Forelimb muscle (tissue), 1 donor: Measurements from ENCODE around the gene FAM162A. TPM values are rescaled to one million over a fixed set of nuclear protein-coding genes. Genes with fewer than 3 reads are reported as not detected.
A peak's percentile ranks its signal among the peaks of the same experiment; 100 is the strongest.

ENCODE experiments used
- DNase-seq: peaks from one replicate; pipeline ENCODE4 v3.0.0-alpha.2; 2013; ENCODE audit warnings: low read depth
- polyA plus RNA-seq: library from polyadenylated mRNA; unstranded; fragments of 120-200 nt; gene quantifications from one replicate; pipeline ENCODE4 v1.2.1, GENCODE V29; 2013; ENCODE audit not compliant: insufficient read length

Gene FAM162A
- polyA plus RNA-seq, 1 donor = 35.6 TPM

DNA sequence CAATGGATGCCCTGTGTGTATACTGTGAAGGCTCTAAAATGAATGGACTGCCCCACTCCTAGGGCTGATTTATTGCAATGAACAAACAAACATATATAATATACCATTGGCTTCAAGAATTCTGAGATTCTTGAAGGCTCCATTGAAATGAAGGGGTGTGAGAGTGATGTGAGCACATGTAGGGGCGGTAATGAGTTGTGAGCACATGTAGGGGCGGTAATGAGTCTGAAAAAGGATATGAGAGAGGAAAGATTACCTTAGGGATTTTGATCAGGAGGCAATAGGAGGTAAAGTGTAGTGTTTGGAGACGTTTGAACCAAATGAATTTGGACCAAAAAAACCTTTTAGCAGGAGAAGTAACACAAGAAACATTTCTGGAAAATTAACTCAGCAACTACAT lies 3.7 kb downstream of the FAM162A start:
- DNase-seq = no peak

- DNase-seq = no peak
These were observed 5.2 kb downstream of the FAM162A start for GRCh38 chr3:122389197-122389596.

GRCh38 chr3:122389892-122390291 lies 5.9 kb downstream of the FAM162A start:
- DNase-seq = no peak

DNA sequence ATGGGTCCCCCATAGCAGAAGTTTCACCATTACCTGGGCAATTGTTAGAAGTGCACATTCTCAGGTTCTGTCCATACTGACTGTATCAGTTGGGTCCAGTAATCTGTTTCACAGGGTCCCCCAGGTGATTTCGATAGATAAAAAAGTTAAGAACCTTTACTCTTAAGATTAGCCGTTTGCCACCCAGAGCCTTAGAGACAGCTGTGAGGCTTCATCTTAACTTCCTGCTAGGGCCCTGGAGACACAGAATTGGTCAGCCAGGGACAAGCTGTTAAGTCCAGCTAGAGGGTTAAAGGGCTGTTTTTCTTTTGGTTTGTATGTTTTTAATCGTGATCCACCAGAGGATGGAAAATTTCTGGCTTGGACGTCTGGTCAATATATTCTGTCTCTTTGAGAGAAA lies 6.7 kb downstream of the FAM162A start:
- no peak for DNase-seq

DNA sequence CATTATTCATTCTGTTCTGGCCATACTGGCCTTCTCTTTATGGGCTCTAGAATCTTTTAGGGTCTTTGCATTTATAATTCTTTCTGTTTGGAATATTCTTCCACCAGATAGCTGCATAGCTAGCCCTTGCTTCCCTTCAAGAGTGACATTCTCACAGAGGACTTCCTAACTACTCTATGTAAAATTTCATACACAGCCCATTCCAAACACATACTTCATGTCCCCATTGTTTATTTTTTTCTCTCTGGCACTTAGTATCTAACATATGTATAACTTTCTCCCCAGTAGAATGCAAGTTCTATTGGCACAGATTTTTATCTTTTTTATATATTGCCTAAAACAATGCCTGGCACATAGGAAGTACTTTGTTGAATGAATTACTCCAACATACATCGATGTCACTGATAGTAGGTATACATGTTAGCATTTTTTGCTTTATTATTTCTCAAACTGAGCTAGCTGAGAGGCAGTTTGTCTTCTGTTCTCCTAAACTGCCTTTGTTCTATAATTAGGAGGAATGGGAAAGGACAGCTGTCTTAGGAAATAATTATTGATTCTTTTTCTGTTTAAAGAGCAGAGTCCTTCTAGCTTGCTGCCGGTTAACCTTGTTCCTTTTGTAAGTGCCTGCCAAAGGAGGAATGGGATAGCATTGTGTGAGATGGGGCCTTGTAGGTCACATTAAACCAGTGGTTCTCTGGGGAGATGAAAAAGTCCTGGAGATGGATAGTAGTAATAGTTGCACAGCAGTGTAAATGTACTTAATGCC lies 7.9 kb downstream of the FAM162A start:
- DNase-seq = no peak

DNA sequence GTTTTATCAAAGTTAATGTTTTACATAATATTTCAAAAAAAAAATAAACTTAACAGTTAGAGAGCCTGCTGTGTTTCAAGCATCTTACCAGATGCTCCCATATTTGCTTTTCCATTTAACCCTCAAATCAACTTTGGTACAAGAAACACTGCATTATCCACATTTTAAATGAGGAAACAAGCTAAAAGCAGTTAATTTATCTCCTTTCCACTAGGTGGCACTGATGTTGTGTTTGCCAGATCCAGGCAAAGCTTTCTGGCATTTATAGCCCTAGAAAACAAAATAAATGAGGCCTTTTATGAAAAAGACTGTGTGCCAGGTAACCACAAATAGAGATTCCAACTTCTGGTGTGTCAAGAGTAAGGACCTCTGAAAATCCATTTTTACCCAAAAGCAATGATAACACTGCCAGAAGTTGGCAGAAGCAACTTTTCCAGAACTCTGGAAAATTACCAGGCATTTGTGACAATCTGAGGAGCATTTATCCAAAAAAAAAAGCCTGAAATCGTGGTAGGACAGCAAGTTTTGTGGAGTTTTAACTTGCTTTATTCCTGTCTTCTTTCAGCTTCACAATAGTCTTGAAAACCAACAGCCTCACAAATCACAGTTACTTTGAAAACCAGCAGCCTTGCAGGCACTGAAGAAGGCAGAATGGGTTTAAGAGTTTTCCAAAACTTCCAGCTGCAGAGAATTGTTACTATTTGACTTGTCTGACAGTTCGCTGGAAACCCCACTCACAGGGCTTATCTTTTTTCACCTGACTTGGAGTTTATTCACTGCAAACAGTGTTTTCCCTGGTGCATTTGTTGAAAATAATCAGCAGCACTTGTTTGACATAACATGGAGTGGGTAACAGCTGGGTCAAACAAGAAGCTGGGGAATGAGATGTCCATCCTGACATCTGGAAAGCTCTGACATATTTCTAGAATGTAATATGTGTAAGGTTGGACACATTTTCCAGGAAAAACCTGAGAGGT lies 9.2 kb downstream of the FAM162A start:
- DNase-seq = no peak

GRCh38 chr3:122394173-122394572 lies 10.2 kb downstream of the FAM162A start:
- DNase-seq = no peak

- DNase-seq = no peak
These were observed 11.6 kb downstream of the FAM162A start for GRCh38 chr3:122395582-122395981.

GRCh38 chr3:122396511-122396910 lies 12.5 kb downstream of the FAM162A start:
- no peak for DNase-seq

GRCh38 chr3:122397201-122397600 lies 13.2 kb downstream of the FAM162A start:
- no peak for DNase-seq

DNA sequence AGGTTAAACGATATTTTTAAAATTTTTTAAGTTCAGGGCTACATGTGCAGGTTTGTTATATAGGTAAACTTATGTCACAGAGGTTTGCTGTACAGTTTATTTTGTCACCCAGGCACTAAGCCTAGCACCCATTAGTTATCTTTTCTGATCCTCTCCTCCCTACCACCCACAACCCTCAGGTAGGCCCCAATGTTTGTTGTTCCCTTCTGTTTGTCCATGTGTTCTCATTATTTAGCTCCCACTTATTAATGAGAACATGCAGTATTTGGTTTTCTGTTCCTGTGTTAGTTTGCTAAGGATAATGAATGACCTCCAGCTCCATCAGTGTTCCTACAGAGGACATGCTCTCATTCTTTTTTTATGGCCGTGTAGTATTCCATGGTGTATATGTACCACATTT lies 14.9 kb downstream of the FAM162A start:
- DNase-seq = no peak

DNA sequence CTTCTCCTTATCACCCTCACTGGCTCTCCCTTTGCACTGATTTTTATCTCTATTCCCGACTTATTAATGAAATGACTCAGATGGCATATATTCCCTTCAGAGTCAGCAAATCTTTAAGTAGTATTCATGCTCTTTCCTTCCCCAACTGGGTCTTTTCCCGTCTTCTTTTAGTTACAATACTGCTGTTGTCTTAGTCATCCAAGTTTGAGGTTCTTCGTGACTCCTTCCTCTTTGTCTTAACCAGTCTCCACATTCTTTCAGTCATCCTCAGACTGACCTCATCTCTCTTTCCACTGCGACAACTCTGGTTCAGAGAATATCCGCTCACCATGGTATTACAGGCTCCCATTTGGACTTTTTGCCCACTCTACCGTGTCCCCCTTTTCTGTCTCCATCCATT lies 19.5 kb downstream of the FAM162A start:
- no peak for DNase-seq

- DNase-seq = no peak
These were observed 21.0 kb downstream of the FAM162A start for GRCh38 chr3:122405015-122405414.

DNA sequence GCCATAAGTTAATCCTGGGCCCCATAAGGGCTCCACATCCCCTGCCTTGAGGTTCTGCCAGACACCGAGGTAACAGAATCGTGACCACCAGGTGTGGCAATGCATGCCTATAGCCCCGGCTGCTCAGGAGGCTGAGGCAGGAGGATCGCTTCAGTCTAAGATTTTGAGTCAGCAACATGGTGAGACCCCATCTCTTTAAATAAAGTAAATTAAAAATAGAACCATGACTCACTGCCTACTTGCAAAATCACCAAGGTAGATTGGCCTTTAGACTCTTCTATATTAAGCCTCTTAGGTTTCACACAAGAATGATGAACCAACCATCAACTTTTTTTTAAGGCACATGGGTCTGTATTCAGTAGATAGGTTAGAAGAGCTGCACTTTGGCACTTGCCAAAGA lies 22.2 kb downstream of the FAM162A start:
- no peak for DNase-seq

DNA sequence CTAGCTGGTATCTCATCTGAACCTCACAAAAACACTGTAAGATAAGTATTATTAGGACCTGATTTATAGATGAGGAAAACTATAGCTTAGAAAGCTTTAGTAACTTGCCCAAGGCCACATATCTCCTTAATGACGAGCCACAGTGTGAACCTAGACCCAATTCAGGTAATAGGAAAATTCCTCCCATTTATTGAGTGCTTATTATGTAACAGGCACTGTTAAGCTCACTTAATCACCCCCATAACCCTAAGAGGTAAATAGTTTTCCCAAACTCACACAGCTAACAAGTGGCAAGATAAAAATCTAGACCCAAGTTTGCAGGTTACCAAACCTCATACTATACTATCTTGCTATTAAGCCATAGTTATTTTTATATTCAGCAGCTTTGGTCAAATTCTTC lies 24.0 kb downstream of the FAM162A start:
- no peak for DNase-seq

DNA sequence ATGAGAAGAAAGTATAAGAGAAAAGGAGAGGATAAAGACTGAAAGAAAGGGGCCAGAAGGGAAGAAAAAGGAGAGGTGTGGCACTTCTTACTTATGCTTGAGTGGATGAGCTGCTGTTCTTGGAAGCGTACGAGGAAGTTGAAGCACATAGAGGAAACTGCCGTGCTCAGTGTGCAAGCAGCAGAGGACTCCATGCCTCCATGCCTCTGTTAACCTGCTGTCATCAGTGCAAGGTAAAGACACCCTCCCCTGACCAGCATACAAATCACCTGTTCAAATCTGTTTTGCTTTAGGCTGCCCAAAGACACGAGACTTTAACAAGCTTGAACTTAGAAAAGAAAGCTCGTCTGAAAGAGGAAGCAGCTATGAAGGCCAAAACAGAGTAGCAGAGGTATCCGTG lies 25.5 kb downstream of the FAM162A start:
- no peak for DNase-seq

DNA sequence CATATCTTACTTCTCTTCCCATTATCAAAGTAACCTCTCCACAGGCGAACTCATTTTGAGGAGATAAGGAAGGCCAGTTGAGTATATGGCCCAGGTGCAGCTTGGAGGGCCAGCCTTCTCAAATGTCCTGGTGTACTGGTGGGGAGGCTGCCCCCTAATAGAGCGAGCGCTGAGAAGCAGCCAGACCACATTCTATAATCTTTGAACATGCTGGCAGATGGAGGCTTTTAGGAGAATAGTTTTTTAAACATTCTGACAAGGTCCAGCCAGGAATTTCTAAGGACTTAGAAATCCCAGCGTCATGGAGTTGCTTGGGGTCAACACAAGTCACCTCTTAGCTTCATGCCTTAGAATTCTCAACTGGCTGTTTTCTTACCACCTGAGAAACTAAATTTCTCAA lies 26.1 kb downstream of the FAM162A start:
- no peak for DNase-seq

DNA sequence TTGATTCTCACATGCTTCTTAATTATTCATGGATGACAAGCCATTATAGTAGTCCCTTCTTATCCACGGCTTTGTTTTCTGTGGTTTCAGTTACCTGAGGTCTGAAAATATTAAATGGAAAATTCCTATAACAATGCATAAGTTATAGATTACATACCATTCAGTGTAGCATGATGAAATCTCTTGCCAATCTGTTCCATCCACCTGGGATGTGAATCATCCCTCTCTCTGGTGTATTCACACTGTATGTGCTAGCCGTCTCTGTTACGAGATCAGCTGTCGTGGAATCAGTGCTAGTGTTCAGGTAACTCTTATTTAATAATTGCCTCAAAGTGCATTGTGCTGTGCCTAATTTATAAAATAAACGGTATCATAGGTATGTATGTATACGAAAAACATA lies 26.7 kb downstream of the FAM162A start:
- DNase-seq = no peak

DNA sequence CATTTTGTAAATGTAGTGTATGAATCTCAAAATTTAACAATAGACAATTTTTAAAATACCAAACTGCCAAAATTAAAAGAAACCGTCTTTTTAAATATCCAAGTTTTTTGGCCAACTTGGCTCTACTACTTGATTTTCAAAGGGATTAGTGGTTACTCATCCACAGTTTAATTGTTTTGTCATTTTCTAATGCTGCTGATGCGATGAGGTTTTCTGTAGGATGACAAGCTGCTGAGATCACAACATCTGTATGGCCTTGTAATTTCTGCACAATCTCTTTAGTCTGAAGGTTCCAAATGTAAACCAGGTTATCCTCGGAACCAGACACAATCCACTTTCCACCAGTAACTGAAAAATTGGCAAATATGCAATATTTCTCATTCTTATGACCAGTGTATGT lies 30.4 kb downstream of the FAM162A start:
- DNase-seq = no peak

GRCh38 chr3:122415104-122415744 lies 31.2 kb downstream of the FAM162A start:
- DNase-seq = no peak

- DNase-seq = peak; percentile 96
These were observed 32.0 kb downstream of the FAM162A start, which contains the start of gene WDR5B for GRCh38 chr3:122415762-122416654. TSS of gene WDR5B (minus strand) at chr3:122416062. CDS start at chr3:122415528, 534 bp downstream.
